OCI-LY3 (cell line): Measurements from ENCODE around the gene KRTAP11-1.

Experiments
- H2AFZ ChIP-seq: fragments of 200-600, 300-600 bp; shearing (Covaris generic); 2 replicates; pipeline ENCODE4 v1.6.0; 2014; ENCODE audit warnings: antibody characterized with exemption, low read depth, low read length
- H3K27ac ChIP-seq: fragments of 200-600, 300-600 bp; sonication (generic); 2 replicates; pipeline ENCODE4 v1.5.1; 2014; ENCODE audit warnings: mild to moderate bottlenecking, low read length, moderate library complexity, mixed read lengths
- H3K27me3 ChIP-seq: fragments of 200-600, 300-600 bp; sonication (generic); 2 replicates; pipeline ENCODE4 v1.6.1; 2014; ENCODE audit warnings: low read depth, low read length, mixed read lengths
- H3K36me3 ChIP-seq: fragments of 200-600, 300-600 bp; sonication (generic); replicated peaks from 2 replicates; pipeline ENCODE3; 2014; ENCODE audit warnings: low read depth, low read length, mixed read lengths
- H3K4me1 ChIP-seq: fragments of 300-600, 200-600 bp; sonication (generic); 2 replicates; pipeline ENCODE4 v1.6.1; 2014; ENCODE audit warnings: low read length, mixed read lengths
- H3K4me2 ChIP-seq: fragments of 200-600, 300-600 bp; sonication (generic); 2 replicates; pipeline ENCODE4 v1.6.1; 2014; ENCODE audit warnings: low read length, mixed read lengths
- H3K4me3 ChIP-seq: fragments of 300-600, 200-600 bp; sonication (generic); 2 replicates; pipeline ENCODE4 v1.5.1; 2014; ENCODE audit warnings: antibody characterized with exemption, mild to moderate bottlenecking, low read length, moderate library complexity
- H3K79me2 ChIP-seq: fragments of 300-600, 200-600 bp; shearing (Covaris generic); 2 replicates; pipeline ENCODE4 v1.6.1; 2014; ENCODE audit warnings: mild to moderate bottlenecking, low read length, mixed read lengths
- H3K9ac ChIP-seq: fragments of 300-600, 200-600 bp; shearing (Covaris generic); 2 replicates; pipeline ENCODE4 v1.6.0; 2014; ENCODE audit warnings: mild to moderate bottlenecking, low read length, moderate library complexity
- H3K9me3 ChIP-seq: fragments of 200-600, 300-600 bp; shearing (Covaris generic); 2 replicates; pipeline ENCODE4 v1.6.1; 2014; ENCODE audit warnings: low read length, mixed read lengths; ENCODE audit not compliant: insufficient read depth
- H4K20me1 ChIP-seq: fragments of 200-600, 300-600 bp; sonication (generic); 2 replicates; pipeline ENCODE4 v1.6.1; 2016; ENCODE audit warnings: low read length, mixed read lengths; ENCODE audit not compliant: insufficient read depth
- CTCF ChIP-seq: fragments of 200-600, 300-600 bp; sonication (generic); IDR thresholded peaks from 2 replicates; pipeline ENCODE4 v1.5.1; 2014; ENCODE audit warnings: antibody characterized with exemption, low read length, low read depth
- EZH2phosphoT487 ChIP-seq: fragments of 200-600 bp; shearing (Covaris generic); IDR thresholded peaks from 2 replicates; pipeline ENCODE4 v1.6.1; 2018; ENCODE audit warnings: antibody characterized with exemption, mixed run types, low read depth

Gene KRTAP11-1

GRCh38 chr21:30831194-30831765 lies 50.1 kb downstream of the KRTAP11-1 start:
- H3K79me2 ChIP-seq = no peaks in the 10 kb centered on the region
- no peak overlapping the region for H3K4me2 ChIP-seq
- no peak overlapping the region for H2AFZ ChIP-seq
- no peak overlapping the region for H3K9ac ChIP-seq
- no peaks in the 10 kb centered on the region for H4K20me1 ChIP-seq
- H3K9me3 ChIP-seq = no peaks in the 10 kb centered on the region
- no peaks in the 10 kb centered on the region; the same call in 1 of the 2 replicates for H3K27me3 ChIP-seq
- TF ChIP-seq CTCF (peak; percentile 67), EZH2phosphoT487 (no peak)
- no peak overlapping the region for H3K27ac ChIP-seq
- H3K4me1 ChIP-seq = no peaks in the 10 kb centered on the region
- no peaks in the 10 kb centered on the region for H3K36me3 ChIP-seq
- no peak overlapping the region for H3K4me3 ChIP-seq
